ENCODE measurements around the gene CMTM5. TPM values are rescaled to one million over a fixed set of nuclear protein-coding genes. Genes with fewer than 3 reads are reported as not detected.

Gene CMTM5
- polyA plus RNA-seq, 1 of the 3 experiments (the other 2 are of a cell fraction) = 0.13 TPM

DNA sequence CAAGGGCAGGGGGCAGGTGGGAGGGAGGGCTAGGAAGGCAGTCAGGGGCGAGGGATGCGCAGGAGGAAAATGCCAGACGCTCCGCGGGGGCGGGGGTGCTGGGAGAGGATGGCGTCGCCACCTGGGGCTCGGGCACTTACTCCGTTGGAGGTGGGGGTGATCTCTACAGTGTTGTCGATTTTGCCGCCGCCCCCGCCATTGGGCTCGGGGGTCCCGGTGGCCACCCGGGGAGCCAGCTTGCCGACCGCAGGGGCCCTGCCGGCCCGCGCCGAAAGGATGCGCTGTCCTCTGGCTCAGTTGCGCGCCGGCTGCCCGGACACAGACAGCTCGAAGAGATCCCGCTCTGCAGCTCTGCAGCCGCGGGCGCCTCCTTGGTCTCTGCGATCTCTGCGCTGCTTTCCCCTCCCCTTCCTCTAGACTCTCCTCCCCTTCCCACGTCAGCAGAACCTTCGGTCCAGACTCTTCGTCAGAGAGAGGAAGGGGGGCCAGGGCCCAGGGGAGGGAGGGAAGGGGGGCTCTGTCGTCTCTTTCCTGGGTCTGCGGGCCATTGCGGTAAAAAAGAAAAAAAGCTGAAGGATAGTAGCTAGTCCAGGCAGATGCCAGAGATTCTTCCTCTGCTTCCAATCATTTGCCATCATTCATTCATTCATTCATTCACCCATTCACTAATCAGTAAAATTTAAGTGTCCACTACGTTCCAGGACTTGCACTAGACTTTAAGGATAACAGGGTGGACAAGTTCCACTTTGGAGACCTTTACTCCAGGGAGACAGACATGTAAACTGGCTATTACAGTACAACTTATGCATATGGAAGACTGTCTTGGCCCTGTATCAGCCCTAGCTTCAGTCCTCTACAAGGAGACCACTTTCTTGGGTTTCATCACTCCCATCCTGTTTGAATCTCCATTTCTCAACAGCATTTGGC, 24.1 kb upstream of the CMTM5 start, which contains the start of gene SLC22A17 (continued):
- TF ChIP-seq, protein P1, sequence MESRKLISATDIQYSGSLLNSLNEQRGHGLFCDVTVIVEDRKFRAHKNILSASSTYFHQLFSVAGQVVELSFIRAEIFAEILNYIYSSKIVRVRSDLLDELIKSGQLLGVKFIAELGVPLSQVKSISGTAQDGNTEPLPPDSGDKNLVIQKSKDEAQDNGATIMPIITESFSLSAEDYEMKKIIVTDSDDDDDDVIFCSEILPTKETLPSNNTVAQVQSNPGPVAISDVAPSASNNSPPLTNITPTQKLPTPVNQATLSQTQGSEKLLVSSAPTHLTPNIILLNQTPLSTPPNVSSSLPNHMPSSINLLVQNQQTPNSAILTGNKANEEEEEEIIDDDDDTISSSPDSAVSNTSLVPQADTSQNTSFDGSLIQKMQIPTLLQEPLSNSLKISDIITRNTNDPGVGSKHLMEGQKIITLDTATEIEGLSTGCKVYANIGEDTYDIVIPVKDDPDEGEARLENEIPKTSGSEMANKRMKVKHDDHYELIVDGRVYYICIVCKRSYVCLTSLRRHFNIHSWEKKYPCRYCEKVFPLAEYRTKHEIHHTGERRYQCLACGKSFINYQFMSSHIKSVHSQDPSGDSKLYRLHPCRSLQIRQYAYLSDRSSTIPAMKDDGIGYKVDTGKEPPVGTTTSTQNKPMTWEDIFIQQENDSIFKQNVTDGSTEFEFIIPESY (IDR thresholded peaks at IDR 0.05; ENCODE audit: borderline replicate concordance, low read depth) = no peak
- TF ChIP-seq RXRA (IDR thresholded peaks at IDR 0.05; ENCODE audit: borderline replicate concordance, low read depth) = no peak
- TF ChIP-seq, protein P2, sequence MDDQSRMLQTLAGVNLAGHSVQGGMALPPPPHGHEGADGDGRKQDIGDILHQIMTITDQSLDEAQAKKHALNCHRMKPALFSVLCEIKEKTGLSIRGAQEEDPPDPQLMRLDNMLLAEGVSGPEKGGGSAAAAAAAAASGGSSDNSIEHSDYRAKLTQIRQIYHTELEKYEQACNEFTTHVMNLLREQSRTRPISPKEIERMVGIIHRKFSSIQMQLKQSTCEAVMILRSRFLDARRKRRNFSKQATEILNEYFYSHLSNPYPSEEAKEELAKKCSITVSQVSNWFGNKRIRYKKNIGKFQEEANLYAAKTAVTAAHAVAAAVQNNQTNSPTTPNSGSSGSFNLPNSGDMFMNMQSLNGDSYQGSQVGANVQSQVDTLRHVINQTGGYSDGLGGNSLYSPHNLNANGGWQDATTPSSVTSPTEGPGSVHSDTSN (IDR thresholded peaks at IDR 0.05) = no peak
- no peak for TF ChIP-seq JUND (IDR thresholded peaks at IDR 0.05)
- TF ChIP-seq POLR2AphosphoS5 (IDR thresholded peaks at IDR 0.05; ENCODE audit: low read depth, low read length) = peak; percentile 86
- no peak for TF ChIP-seq EZH2phosphoT487 (IDR thresholded peaks at IDR 0.05; ENCODE audit: borderline replicate concordance, low read depth)
- peak; percentile 57 for TF ChIP-seq CHD2 (IDR thresholded peaks at IDR 0.05; ENCODE audit: low read length, partially characterized antibody)
- TF ChIP-seq RCOR1 (IDR thresholded peaks at IDR 0.05; ENCODE audit: low read length) = no peak
- peak; percentile 50; the same call in 1 of the 2 replicates for TF ChIP-seq RFX5 (IDR thresholded peaks at IDR 0.05; ENCODE audit: low read length)
- TF ChIP-seq, protein P3, sequence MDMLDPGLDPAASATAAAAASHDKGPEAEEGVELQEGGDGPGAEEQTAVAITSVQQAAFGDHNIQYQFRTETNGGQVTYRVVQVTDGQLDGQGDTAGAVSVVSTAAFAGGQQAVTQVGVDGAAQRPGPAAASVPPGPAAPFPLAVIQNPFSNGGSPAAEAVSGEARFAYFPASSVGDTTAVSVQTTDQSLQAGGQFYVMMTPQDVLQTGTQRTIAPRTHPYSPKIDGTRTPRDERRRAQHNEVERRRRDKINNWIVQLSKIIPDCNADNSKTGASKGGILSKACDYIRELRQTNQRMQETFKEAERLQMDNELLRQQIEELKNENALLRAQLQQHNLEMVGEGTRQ (IDR thresholded peaks at IDR 0.05; ENCODE audit: borderline replicate concordance, low read depth, low read length) = no peak

DNA sequence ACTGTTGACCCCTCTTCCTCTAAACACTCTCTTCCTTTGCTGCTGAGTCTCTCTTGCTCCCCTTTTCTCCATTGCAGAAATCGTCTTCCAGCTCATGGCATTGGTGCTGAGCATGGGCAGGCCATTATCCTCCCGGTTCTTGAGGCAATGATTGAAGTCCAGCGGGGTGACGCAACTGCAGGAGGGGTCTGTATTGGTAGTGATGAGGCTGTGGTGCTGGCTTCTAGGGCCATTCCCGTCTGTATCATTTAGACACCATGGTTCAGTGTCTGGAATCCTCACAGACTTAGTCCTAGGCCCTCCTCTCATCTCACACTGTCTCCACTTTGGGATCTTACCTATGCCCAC, 23.4 kb upstream of the CMTM5 start:
- Histone ChIP-seq H3K4me2 (peak overlapping the region; percentile 96; the same call in 1 of the 2 replicates), H2AFZ (ENCODE audit: low read depth) (no peak overlapping the region; the same call in 1 of the 2 replicates)
- POLR2A ChIA-PET = interaction anchor here (0.6 to 4.1 kb wide), 5 partner anchors 9 to 114 kb away, joined by 4 to 45 read pairs (median 8); partner anchors contain the start of genes EFS and PABPN1
- TF ChIP-seq CHD2 (IDR thresholded peaks at IDR 0.05; ENCODE audit: low read length, partially characterized antibody) (no peak), ELF1 (IDR thresholded peaks at IDR 0.05) (no peak), SIN3A (IDR thresholded peaks at IDR 0.05; ENCODE audit: borderline replicate concordance, low read depth, low read length) (no peak), GATA2 (CRISPR knock-in tag; IDR thresholded peaks at IDR 0.05) (no peak), TCF12 (IDR thresholded peaks at IDR 0.05) (no peak), SMC3 (IDR thresholded peaks at IDR 0.05; ENCODE audit: low read depth, low read length) (no peak), FOSL2 (IDR thresholded peaks at IDR 0.05; ENCODE audit: borderline replicate concordance, low read depth) (no peak), JUND (IDR thresholded peaks at IDR 0.05) (no peak), FOXM1 (IDR thresholded peaks at IDR 0.05; ENCODE audit: low read depth) (no peak)
- TF ChIP-seq, protein P1 (IDR thresholded peaks at IDR 0.05; ENCODE audit: borderline replicate concordance, low read depth) = no peak
- TF ChIP-seq, protein P4, sequence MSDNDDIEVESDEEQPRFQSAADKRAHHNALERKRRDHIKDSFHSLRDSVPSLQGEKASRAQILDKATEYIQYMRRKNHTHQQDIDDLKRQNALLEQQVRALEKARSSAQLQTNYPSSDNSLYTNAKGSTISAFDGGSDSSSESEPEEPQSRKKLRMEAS (IDR thresholded peaks at IDR 0.05; ENCODE audit: low read depth) = no peak
- TF ChIP-seq, protein P5, sequence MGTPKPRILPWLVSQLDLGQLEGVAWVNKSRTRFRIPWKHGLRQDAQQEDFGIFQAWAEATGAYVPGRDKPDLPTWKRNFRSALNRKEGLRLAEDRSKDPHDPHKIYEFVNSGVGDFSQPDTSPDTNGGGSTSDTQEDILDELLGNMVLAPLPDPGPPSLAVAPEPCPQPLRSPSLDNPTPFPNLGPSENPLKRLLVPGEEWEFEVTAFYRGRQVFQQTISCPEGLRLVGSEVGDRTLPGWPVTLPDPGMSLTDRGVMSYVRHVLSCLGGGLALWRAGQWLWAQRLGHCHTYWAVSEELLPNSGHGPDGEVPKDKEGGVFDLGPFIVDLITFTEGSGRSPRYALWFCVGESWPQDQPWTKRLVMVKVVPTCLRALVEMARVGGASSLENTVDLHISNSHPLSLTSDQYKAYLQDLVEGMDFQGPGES (IDR thresholded peaks at IDR 0.05; ENCODE audit: low read depth, low read length) = no peak
- TF ChIP-seq, protein P6, sequence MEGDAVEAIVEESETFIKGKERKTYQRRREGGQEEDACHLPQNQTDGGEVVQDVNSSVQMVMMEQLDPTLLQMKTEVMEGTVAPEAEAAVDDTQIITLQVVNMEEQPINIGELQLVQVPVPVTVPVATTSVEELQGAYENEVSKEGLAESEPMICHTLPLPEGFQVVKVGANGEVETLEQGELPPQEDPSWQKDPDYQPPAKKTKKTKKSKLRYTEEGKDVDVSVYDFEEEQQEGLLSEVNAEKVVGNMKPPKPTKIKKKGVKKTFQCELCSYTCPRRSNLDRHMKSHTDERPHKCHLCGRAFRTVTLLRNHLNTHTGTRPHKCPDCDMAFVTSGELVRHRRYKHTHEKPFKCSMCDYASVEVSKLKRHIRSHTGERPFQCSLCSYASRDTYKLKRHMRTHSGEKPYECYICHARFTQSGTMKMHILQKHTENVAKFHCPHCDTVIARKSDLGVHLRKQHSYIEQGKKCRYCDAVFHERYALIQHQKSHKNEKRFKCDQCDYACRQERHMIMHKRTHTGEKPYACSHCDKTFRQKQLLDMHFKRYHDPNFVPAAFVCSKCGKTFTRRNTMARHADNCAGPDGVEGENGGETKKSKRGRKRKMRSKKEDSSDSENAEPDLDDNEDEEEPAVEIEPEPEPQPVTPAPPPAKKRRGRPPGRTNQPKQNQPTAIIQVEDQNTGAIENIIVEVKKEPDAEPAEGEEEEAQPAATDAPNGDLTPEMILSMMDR (IDR thresholded peaks at IDR 0.05) = no peak

More for the DNA sequence above, 23.4 kb upstream of the CMTM5 start:
- H3K9me2 ChIP-seq = no peaks in the 10 kb centered on the region
- peak overlapping the region in 1 of 2 experiments; percentile 92; a peak in 1 of 4 replicates for H3K27ac ChIP-seq (ENCODE audit: low read depth in 2 of 2, low read length in 1 of 2)
- no peak for DNase-seq
- H3K9me3 ChIP-seq = no peaks in the 10 kb centered on the region
- no peaks in the 10 kb centered on the region for H3K79me2 ChIP-seq (ENCODE audit: insufficient read depth)
- H3K9ac ChIP-seq = no peak overlapping the region
- no peaks in the 10 kb centered on the region for H3F3A ChIP-seq (replicated peaks; ENCODE audit: insufficient read depth)
- CTCF ChIA-PET = interaction anchor here (1.0 to 4.0 kb wide), 11 partner anchors 8 to 206 kb away, joined by 3 to 30 read pairs (median 5); partner anchors contain the start of genes EFS and PABPN1
- 79% methylated on average over 5 of the region's 5 CpGs for WGBS (ENCODE audit: low lambda C conversion rate)
- H3K27me3 ChIP-seq (ENCODE audit: insufficient read depth) = no peaks in the 10 kb centered on the region
- peaks cover 0 to 12% of the 10 kb centered on the region in 2 experiments; a peak in 1 of 4 replicates for H3K4me1 ChIP-seq (ENCODE audit: control insufficient read depth in 1 of 2, insufficient read depth in 2 of 2, low read depth in 1 of 2, low read length in 1 of 2)
- peaks cover 0 to 4% of the 10 kb centered on the region in 2 experiments for H3K36me3 ChIP-seq (replicated peaks in 1 of 2; ENCODE audit: control insufficient read depth in 1 of 2, insufficient read depth in 2 of 2, low read length in 1 of 2)
- H3K4me3 ChIP-seq (ENCODE audit: low read depth in 2 of 2, low read length in 1 of 2) = no peak overlapping the region; a peak in 1 of 4 replicates
- no peaks in the 10 kb centered on the region for H4K20me1 ChIP-seq (ENCODE audit: insufficient read depth)
